ENCODE measurements around the gene LCE2D.

GRCh38 chr1:152646656-152647055 lies 16.5 kb upstream of the LCE2D start:
- TF ChIP-seq EZH2phosphoT487 (IDR thresholded peaks at IDR 0.05; ENCODE audit: borderline replicate concordance, low read depth, low read length) (no peak), CTCF (conservative IDR thresholded peaks at IDR 0.05; ENCODE audit: low read length) (no peak)

Measured in OCI-LY7 (cell line).